ENCODE results near the gene TLL1.

The TLL1 gene

GRCh38 chr4:165864271-165864670, 8.8 kb upstream of the TLL1 start:
- Histone ChIP-seq H3K27ac (ENCODE audit: low read depth, low read length, poor library complexity, severe bottlenecking) (no peak overlapping the region), H3K4me1 (ENCODE audit: insufficient read depth, low read length, severe bottlenecking) (no peaks in the 10 kb centered on the region), H3K4me3 (ENCODE audit: low read depth, low read length, poor library complexity, severe bottlenecking) (no peak overlapping the region), H3K27me3 (ENCODE audit: insufficient read depth, low read length) (no peaks in the 10 kb centered on the region), H3K36me3 (ENCODE audit: insufficient read depth, low read length) (no peaks in the 10 kb centered on the region), H3F3A (ENCODE audit: insufficient read depth, low read length) (no peaks in the 10 kb centered on the region), H3K4me2 (ENCODE audit: low read length) (no peak overlapping the region), H3K9ac (ENCODE audit: low read length) (no peak overlapping the region), H4K20me1 (ENCODE audit: insufficient read depth, low read length) (no peaks in the 10 kb centered on the region), H3K79me2 (ENCODE audit: insufficient read depth, low read length) (no peaks in the 10 kb centered on the region), H3K9me3 (ENCODE audit: low read length) (no peaks in the 10 kb centered on the region), H2AFZ (ENCODE audit: low read length) (no peak overlapping the region), H3K9me2 (ENCODE audit: low read depth, low read length) (no peaks in the 10 kb centered on the region)
- TF ChIP-seq CTCF (IDR thresholded peaks at IDR 0.05; ENCODE audit: low read length) (peak; percentile 12; the same call in 1 of the 2 replicates), EZH2 (IDR thresholded peaks at IDR 0.05; ENCODE audit: borderline replicate concordance, low read length) (no peak)

- H3K27me3 ChIP-seq (ENCODE audit: insufficient read depth, low read length), result no peaks in the 10 kb centered on the region
- H3K4me1 ChIP-seq (ENCODE audit: insufficient read depth, low read length, severe bottlenecking), result no peaks in the 10 kb centered on the region
- TF ChIP-seq CTCF (IDR thresholded peaks at IDR 0.05; ENCODE audit: low read length) (no peak), EZH2 (IDR thresholded peaks at IDR 0.05; ENCODE audit: borderline replicate concordance, low read length) (no peak)
- H3K9me2 ChIP-seq (ENCODE audit: low read depth, low read length), result no peaks in the 10 kb centered on the region
- no peaks in the 10 kb centered on the region for H3K36me3 ChIP-seq (ENCODE audit: insufficient read depth, low read length)
- H3K9ac ChIP-seq (ENCODE audit: low read length), result no peak overlapping the region
- no peaks in the 10 kb centered on the region for H4K20me1 ChIP-seq (ENCODE audit: insufficient read depth, low read length)
- H3K79me2 ChIP-seq (ENCODE audit: insufficient read depth, low read length), result no peaks in the 10 kb centered on the region
- no peak overlapping the region for H3K27ac ChIP-seq (ENCODE audit: low read depth, low read length, poor library complexity, severe bottlenecking)
- H2AFZ ChIP-seq (ENCODE audit: low read length), result no peak overlapping the region
- H3K4me3 ChIP-seq (ENCODE audit: low read depth, low read length, poor library complexity, severe bottlenecking), result no peak overlapping the region
- H3F3A ChIP-seq (ENCODE audit: insufficient read depth, low read length), result no peaks in the 10 kb centered on the region
- H3K4me2 ChIP-seq (ENCODE audit: low read length), result no peak overlapping the region
- no peaks in the 10 kb centered on the region for H3K9me3 ChIP-seq (ENCODE audit: low read length)
Observed at GRCh38 chr4:165866019-165866650, 6.9 kb upstream of the TLL1 start.

GRCh38 chr4:165867961-165868360, 5.1 kb upstream of the TLL1 start:
- H3F3A ChIP-seq (ENCODE audit: insufficient read depth, low read length), result no peaks in the 10 kb centered on the region
- H3K4me2 ChIP-seq (ENCODE audit: low read length), result no peak overlapping the region
- H2AFZ ChIP-seq (ENCODE audit: low read length), result no peak overlapping the region
- no peak for TF ChIP-seq CTCF (IDR thresholded peaks at IDR 0.05; ENCODE audit: low read length)
- no peak for TF ChIP-seq EZH2 (IDR thresholded peaks at IDR 0.05; ENCODE audit: borderline replicate concordance, low read length)
- no peaks in the 10 kb centered on the region for H3K27me3 ChIP-seq (ENCODE audit: insufficient read depth, low read length)
- H3K79me2 ChIP-seq (ENCODE audit: insufficient read depth, low read length), result no peaks in the 10 kb centered on the region
- H4K20me1 ChIP-seq (ENCODE audit: insufficient read depth, low read length), result no peaks in the 10 kb centered on the region
- no peaks in the 10 kb centered on the region for H3K9me2 ChIP-seq (ENCODE audit: low read depth, low read length)
- no peaks in the 10 kb centered on the region for H3K36me3 ChIP-seq (ENCODE audit: insufficient read depth, low read length)
- no peaks in the 10 kb centered on the region for H3K4me1 ChIP-seq (ENCODE audit: insufficient read depth, low read length, severe bottlenecking)
- no peaks in the 10 kb centered on the region for H3K9me3 ChIP-seq (ENCODE audit: low read length)
- no peak overlapping the region for H3K9ac ChIP-seq (ENCODE audit: low read length)
- no peak overlapping the region for H3K4me3 ChIP-seq (ENCODE audit: low read depth, low read length, poor library complexity, severe bottlenecking)
- no peak overlapping the region for H3K27ac ChIP-seq (ENCODE audit: low read depth, low read length, poor library complexity, severe bottlenecking)
